MM.1S (cell line): ENCODE results near the gene CNIH3.

Experiments
- DNase-seq: peaks from one replicate; pipeline ENCODE4 v3.0.0-alpha.2; 2015
- H2AFZ ChIP-seq: fragments of 300-600 bp; sonication (generic); 2 replicates; pipeline ENCODE4 v1.6.0; 2016; ENCODE audit warnings: antibody characterized with exemption, low read length
- H3F3A ChIP-seq: fragments of 300-600 bp; sonication (generic); 2 replicates; pipeline ENCODE4 v1.6.1; 2016; ENCODE audit warnings: mild to moderate bottlenecking, antibody characterized with exemption, low read length, moderate library complexity, mixed read lengths; ENCODE audit not compliant: insufficient read depth
- H3K27ac ChIP-seq: fragments of 300-600 bp; sonication (generic); 2 replicates; pipeline ENCODE4 v1.5.1; 2016; ENCODE audit warnings: mild to moderate bottlenecking, low read length
- H3K27me3 ChIP-seq: fragments of 300-600 bp; sonication (generic); replicated peaks from 2 replicates; pipeline ENCODE4 v1.6.0; 2016; ENCODE audit warnings: low read length; ENCODE audit not compliant: insufficient read depth
- H3K36me3 ChIP-seq: fragments of 300-600 bp; sonication (generic); replicated peaks from 2 replicates; pipeline ENCODE4 v1.6.1; 2016; ENCODE audit warnings: mild to moderate bottlenecking, low read length, mixed read lengths; ENCODE audit not compliant: insufficient read depth
- H3K4me1 ChIP-seq: fragments of 300-600 bp; sonication (generic); 2 replicates; pipeline ENCODE4 v1.6.1; 2016; ENCODE audit warnings: low read length, mixed read lengths
- H3K4me2 ChIP-seq: fragments of 300-600 bp; sonication (generic); 2 replicates; pipeline ENCODE4 v1.6.0; 2016; ENCODE audit warnings: low read depth, low read length
- H3K4me3 ChIP-seq: fragments of 300-600 bp; sonication (generic); 2 replicates; pipeline ENCODE4 v1.5.1; 2016; ENCODE audit warnings: low read length, mixed read lengths
- H3K79me2 ChIP-seq: fragments of 300-600 bp; sonication (generic); 2 replicates; pipeline ENCODE4 v1.6.1; 2016; ENCODE audit warnings: mixed run types, low read length, mixed read lengths
- H3K9ac ChIP-seq: fragments of 300-600 bp; sonication (generic); 2 replicates; pipeline ENCODE4 v1.6.1; 2016; ENCODE audit warnings: low read length, mixed read lengths
- H3K9me2 ChIP-seq: fragments of 300-600 bp; sonication (generic); replicated peaks from 2 replicates; pipeline ENCODE4 v1.6.1; 2016; ENCODE audit warnings: mild to moderate bottlenecking, low read length, mixed read lengths; ENCODE audit not compliant: insufficient read depth
- H3K9me3 ChIP-seq: fragments of 300-600 bp; sonication (generic); replicated peaks from 2 replicates; pipeline ENCODE4 v1.6.1; 2016; ENCODE audit warnings: mild to moderate bottlenecking, low read length, mixed read lengths; ENCODE audit not compliant: insufficient read depth
- H4K20me1 ChIP-seq: fragments of 300-600 bp; sonication (generic); 2 replicates; pipeline ENCODE4 v1.6.1; 2016; ENCODE audit warnings: mild to moderate bottlenecking, low read length, moderate library complexity, mixed read lengths; ENCODE audit not compliant: insufficient read depth
- EZH2 ChIP-seq: fragments of 300-600 bp; sonication (generic); optimal IDR thresholded peaks from 2 replicates; pipeline ENCODE3; 2017; ENCODE audit warnings: low read depth, mild to moderate bottlenecking, antibody characterized with exemption, low read length, mixed read lengths
- EZH2phosphoT487 ChIP-seq: fragments of 300-600 bp; sonication (generic); IDR thresholded peaks from 2 replicates; pipeline ENCODE4 v1.6.1; 2018; ENCODE audit warnings: antibody characterized with exemption, low read length
- TF ChIP-seq, protein P1 (sequence below): fragments of 300-600 bp; sonication (generic); IDR thresholded peaks from 2 replicates; pipeline ENCODE4 v1.5.1; 2016; ENCODE audit warnings: antibody characterized with exemption, low read length, mixed read lengths

Gene CNIH3

DNA sequence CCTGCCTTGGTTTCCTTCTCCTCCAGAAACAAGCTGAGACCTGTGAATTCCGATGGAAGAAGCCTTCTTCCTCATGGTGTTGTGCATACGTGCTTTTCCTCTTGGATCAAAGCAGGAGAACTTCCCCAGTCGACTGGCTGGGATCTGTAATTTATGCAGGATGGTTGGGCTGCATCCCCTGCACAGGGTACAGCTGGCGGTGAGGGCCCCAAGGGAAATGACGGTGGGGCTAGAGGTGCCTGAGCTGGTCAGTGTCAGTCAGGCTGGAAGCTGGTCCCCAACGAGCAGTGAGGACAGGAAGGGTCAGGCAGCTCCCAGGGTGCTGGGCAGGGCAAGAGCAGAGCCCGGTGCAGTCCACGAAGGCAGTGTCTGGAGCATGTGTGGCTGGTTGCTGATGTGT, 106.7 kb downstream of the CNIH3 start:
- Histone ChIP-seq H3K4me2 (no peak overlapping the region), H3K9me3 (no peaks in the 10 kb centered on the region)

GRCh38 chr1:224724566-224724965, 108.4 kb downstream of the CNIH3 start:
- Histone ChIP-seq H3K4me1 (no peaks in the 10 kb centered on the region), H3K79me2 (no peaks in the 10 kb centered on the region), H3F3A (no peaks in the 10 kb centered on the region), H3K27ac (no peak overlapping the region), H3K9me2 (no peaks in the 10 kb centered on the region), H3K9me3 (no peaks in the 10 kb centered on the region), H4K20me1 (no peaks in the 10 kb centered on the region), H3K36me3 (no peaks in the 10 kb centered on the region), H3K4me2 (no peak overlapping the region), H3K9ac (no peak overlapping the region), H3K4me3 (no peak overlapping the region), H3K27me3 (no peaks in the 10 kb centered on the region), H2AFZ (no peak overlapping the region)
- no peak for TF ChIP-seq EZH2phosphoT487
- TF ChIP-seq, protein P1, sequence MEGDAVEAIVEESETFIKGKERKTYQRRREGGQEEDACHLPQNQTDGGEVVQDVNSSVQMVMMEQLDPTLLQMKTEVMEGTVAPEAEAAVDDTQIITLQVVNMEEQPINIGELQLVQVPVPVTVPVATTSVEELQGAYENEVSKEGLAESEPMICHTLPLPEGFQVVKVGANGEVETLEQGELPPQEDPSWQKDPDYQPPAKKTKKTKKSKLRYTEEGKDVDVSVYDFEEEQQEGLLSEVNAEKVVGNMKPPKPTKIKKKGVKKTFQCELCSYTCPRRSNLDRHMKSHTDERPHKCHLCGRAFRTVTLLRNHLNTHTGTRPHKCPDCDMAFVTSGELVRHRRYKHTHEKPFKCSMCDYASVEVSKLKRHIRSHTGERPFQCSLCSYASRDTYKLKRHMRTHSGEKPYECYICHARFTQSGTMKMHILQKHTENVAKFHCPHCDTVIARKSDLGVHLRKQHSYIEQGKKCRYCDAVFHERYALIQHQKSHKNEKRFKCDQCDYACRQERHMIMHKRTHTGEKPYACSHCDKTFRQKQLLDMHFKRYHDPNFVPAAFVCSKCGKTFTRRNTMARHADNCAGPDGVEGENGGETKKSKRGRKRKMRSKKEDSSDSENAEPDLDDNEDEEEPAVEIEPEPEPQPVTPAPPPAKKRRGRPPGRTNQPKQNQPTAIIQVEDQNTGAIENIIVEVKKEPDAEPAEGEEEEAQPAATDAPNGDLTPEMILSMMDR, result no peak
- no peak for TF ChIP-seq EZH2
- DNase-seq, result no peak

More for the DNA sequence above, 106.7 kb downstream of the CNIH3 start:
- Histone ChIP-seq H4K20me1 (no peaks in the 10 kb centered on the region), H3K79me2 (no peaks in the 10 kb centered on the region), H3K36me3 (no peaks in the 10 kb centered on the region), H3K27me3 (no peaks in the 10 kb centered on the region), H2AFZ (no peak overlapping the region), H3K9ac (no peak overlapping the region), H3K4me1 (no peaks in the 10 kb centered on the region), H3K27ac (no peak overlapping the region), H3F3A (no peaks in the 10 kb centered on the region), H3K4me3 (no peak overlapping the region), H3K9me2 (no peaks in the 10 kb centered on the region)
- TF ChIP-seq, protein P1, result no peak
- TF ChIP-seq EZH2 (no peak), EZH2phosphoT487 (no peak)
- no peak for DNase-seq

DNA sequence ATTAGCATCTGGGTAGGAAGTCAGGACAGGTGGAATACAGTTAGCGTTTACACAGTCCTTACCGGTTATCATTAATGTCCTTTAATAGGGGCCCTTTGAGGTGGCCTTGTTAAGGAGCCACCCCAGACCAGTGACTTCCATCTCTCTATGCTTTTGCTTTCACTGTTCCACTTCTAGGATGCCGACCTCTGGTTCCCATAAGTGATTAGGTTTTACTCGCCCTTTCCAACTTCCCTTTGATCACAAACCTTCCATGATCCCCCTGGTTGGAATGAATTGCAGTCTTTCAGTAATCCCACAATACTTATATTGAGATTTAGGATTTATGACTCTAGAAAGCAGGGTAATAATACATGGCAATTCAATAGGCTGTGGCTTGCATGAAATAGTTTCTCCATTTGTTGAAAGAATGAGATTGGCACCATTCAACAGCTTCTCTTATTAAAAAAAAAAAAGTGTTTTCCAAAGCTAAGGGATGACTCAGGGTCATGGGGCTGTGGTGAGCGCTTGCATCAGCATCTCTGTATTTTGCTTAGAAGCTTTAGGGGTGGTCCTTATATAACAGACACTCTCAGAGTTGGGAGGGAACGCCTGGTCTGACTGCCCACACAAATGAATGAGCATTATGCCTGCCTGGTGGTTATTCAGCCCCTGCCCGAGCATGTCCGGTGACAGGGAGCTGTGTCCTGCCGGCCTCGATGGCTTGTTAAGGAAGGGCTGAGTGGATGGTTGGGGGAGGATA, 110.5 kb downstream of the CNIH3 start:
- DNase-seq, result no peak
- no peaks in the 10 kb centered on the region for H3K36me3 ChIP-seq
- no peak overlapping the region for H3K9ac ChIP-seq
- H3F3A ChIP-seq, result no peaks in the 10 kb centered on the region
- H3K4me1 ChIP-seq, result no peaks in the 10 kb centered on the region
- no peaks in the 10 kb centered on the region for H3K27me3 ChIP-seq
- H2AFZ ChIP-seq, result no peak overlapping the region
- H3K79me2 ChIP-seq, result no peaks in the 10 kb centered on the region
- TF ChIP-seq, protein P1, result no peak
- TF ChIP-seq EZH2phosphoT487 (no peak), EZH2 (no peak)
- no peak overlapping the region for H3K27ac ChIP-seq
- H3K9me3 ChIP-seq, result no peaks in the 10 kb centered on the region
- H3K4me3 ChIP-seq, result no peak overlapping the region
- H3K4me2 ChIP-seq, result no peak overlapping the region
- H4K20me1 ChIP-seq, result no peaks in the 10 kb centered on the region
- no peaks in the 10 kb centered on the region for H3K9me2 ChIP-seq
